K562 (cell line): ENCODE data around the gene VARS1. TPM values are rescaled to one million over a fixed set of nuclear protein-coding genes. Genes with fewer than 3 reads are reported as not detected.
A peak's percentile ranks its signal among the peaks of the same experiment; 100 is the strongest.

Experiments used
- ARNT ChIP-seq, 2 experiments: fragments of 450-650 bp; IDR thresholded peaks; 2 replicates each; pipeline ENCODE4 v1.6.1; 2016; ENCODE audit warnings: mild to moderate bottlenecking in 1 of 2
- CHD2 ChIP-seq: IDR thresholded peaks from 2 replicates; pipeline ENCODE4 v1.6.1; 2011; ENCODE audit warnings: low read depth, low read length
- ELF2 ChIP-seq: fragments of 250-450 bp; sonication (Bioruptor Pico); IDR thresholded peaks from 2 replicates; pipeline ENCODE4 v1.5.0; 2021; ENCODE audit warnings: mild to moderate bottlenecking
- GATAD2A ChIP-seq: fragments of 450-650 bp; IDR thresholded peaks from 2 replicates; pipeline ENCODE4 v1.6.1; 2017
- GTF2A2 ChIP-seq: IDR thresholded peaks from 2 replicates; pipeline ENCODE4 v1.6.1; 2016; ENCODE audit warnings: mild to moderate bottlenecking, missing genetic modification characterization, missing compliant biosample characterization
- HOXB6 ChIP-seq: fragments of 250-450 bp; sonication (Bioruptor Pico); IDR thresholded peaks from 2 replicates; pipeline ENCODE4 v1.5.1; 2022; ENCODE audit warnings: mild to moderate bottlenecking, borderline replicate concordance
- LARP7 ChIP-seq: fragments of 450-650 bp; IDR thresholded peaks from 2 replicates; pipeline ENCODE4 v1.6.1; 2016
- NELFE ChIP-seq: IDR thresholded peaks from 2 replicates; pipeline ENCODE4 v1.6.1; 2011; ENCODE audit warnings: mild to moderate bottlenecking; ENCODE audit not compliant: insufficient read depth, insufficient read length
- PHF21A ChIP-seq: fragments of 450-650 bp; IDR thresholded peaks from 2 replicates; pipeline ENCODE4 v1.6.1; 2017; ENCODE audit warnings: low read depth, borderline replicate concordance
- POLR2A ChIP-seq: fragments of 450-650 bp; conservative IDR thresholded peaks from 2 replicates; pipeline ENCODE4 v1.6.1; 2016
- SIN3B ChIP-seq: fragments of 450-650 bp; IDR thresholded peaks from 2 replicates; pipeline ENCODE4 v1.6.1; 2017; ENCODE audit warnings: low read depth, mild to moderate bottlenecking, moderate library complexity
- SMAD3 ChIP-seq: fragments of 450-650 bp; formaldehyde crosslinking; conservative IDR thresholded peaks from 2 replicates; pipeline ENCODE4 v1.4.0; 2020; ENCODE audit warnings: mild to moderate bottlenecking
- SMARCA5 ChIP-seq: fragments of 450-650 bp; IDR thresholded peaks from 2 replicates; pipeline ENCODE4 v1.6.1; 2016
- THRAP3 ChIP-seq: fragments of 450-650 bp; IDR thresholded peaks from 2 replicates; pipeline ENCODE4 v1.6.1; 2016; ENCODE audit warnings: mild to moderate bottlenecking, inconsistent platforms, borderline replicate concordance
- ZBTB17 ChIP-seq: fragments of 450-650 bp; formaldehyde crosslinking; IDR thresholded peaks from 2 replicates; pipeline ENCODE4 v1.4.0; 2020; ENCODE audit warnings: mild to moderate bottlenecking
- ZBTB7A ChIP-seq: IDR thresholded peaks from 2 replicates; pipeline ENCODE4 v1.6.1; 2011; ENCODE audit warnings: low read depth, mild to moderate bottlenecking, low read length, moderate library complexity, borderline replicate concordance; ENCODE audit not compliant: control insufficient read depth
- ZC3H11A ChIP-seq: IDR thresholded peaks from 2 replicates; pipeline ENCODE4 v1.6.1; 2012; ENCODE audit warnings: low read depth, low read length, improper control_type of control experiment
- ZNF143 ChIP-seq: sonication (generic); formaldehyde crosslinking; IDR thresholded peaks from 2 replicates; pipeline ENCODE4 v1.9.0; 2022; ENCODE audit warnings: mild to moderate bottlenecking, missing genetic modification reagents
- ZNF146 ChIP-seq: IDR thresholded peaks from one replicate; pipeline ENCODE4 v1.6.1; 2018; ENCODE audit warnings: missing compliant biosample characterization; ENCODE audit not compliant: unreplicated experiment
- ZNF175 ChIP-seq: fragments of 200-800 bp; sonication (Bioruptor generic); IDR thresholded peaks from 2 replicates; pipeline ENCODE4 v1.6.1; 2016; ENCODE audit warnings: low read depth, mild to moderate bottlenecking, missing genetic modification characterization, missing compliant biosample characterization
- ZNF224 ChIP-seq: sonication (generic); formaldehyde crosslinking; IDR thresholded peaks from 2 replicates; pipeline ENCODE4 v1.8.0; 2022; ENCODE audit warnings: mild to moderate bottlenecking, missing genetic modification reagents
- ZNF23 ChIP-seq: fragments of 250-450 bp; sonication (Bioruptor Pico); IDR thresholded peaks from 2 replicates; pipeline ENCODE4 v1.4.0; 2020; ENCODE audit warnings: mild to moderate bottlenecking
- ZNF717 ChIP-seq: fragments of 250-450 bp; sonication (Bioruptor Pico); IDR thresholded peaks from 2 replicates; pipeline ENCODE4 v1.5.0; 2021
- polyA plus RNA-seq, 8 experiments: library from polyadenylated mRNA; depleted of rRNA in 4 of 8; stranded (reverse) in 5 of 8; unstranded in 3 of 8; fragments of >200 nt; fragmentation: Nextera tagmentation in 2 of 8; fragmentation: Illumina TruSeq in 1 of 8; extraction: Ambion mirVana in 2 of 8; extraction: Trizol in 1 of 8; gene quantifications; 2 replicates each; pipeline versions ENCODE4 v1.2.1 to v1.2.3, GENCODE V29; 2011 to 2014; ENCODE audit warnings: inconsistent platforms in 1 of 8, missing spikeins in 1 of 8
- total RNA-seq, 7 experiments: library from RNA; depleted of rRNA in 6 of 7; stranded (reverse); fragments of >200 nt in 6 of 7; fragmentation: Illumina TruSeq in 2 of 7; extraction: Trizol in 2 of 7; gene quantifications; 2 replicates each; pipeline versions ENCODE4 v1.2.1 to v1.2.3, GENCODE V29; 2011 to 2021; ENCODE audit warnings: low replicate concordance in 1 of 7
- TF ChIP-seq, protein P1 (sequence below), 2 experiments: IDR thresholded peaks; 2 replicates each; pipeline ENCODE4 v1.6.1; 2012; ENCODE audit warnings: improper control_type of control experiment in 2 of 2, low read depth in 2 of 2, low read length in 2 of 2, borderline replicate concordance in 1 of 2
- TF ChIP-seq, protein P2 (sequence below): sonication (generic); formaldehyde crosslinking; IDR thresholded peaks from 2 replicates; pipeline ENCODE4 v1.9.0; 2022; ENCODE audit warnings: mild to moderate bottlenecking, missing genetic modification reagents
- TF ChIP-seq, protein P3 (sequence below): fragments of 450-650 bp; formaldehyde crosslinking; IDR thresholded peaks from 2 replicates; pipeline ENCODE4 v1.4.0; 2020; ENCODE audit warnings: mild to moderate bottlenecking, mixed read lengths

The VARS1 gene
- total and polyA plus RNA-seq, 9 of the 15 experiments (the other 6 are each of a cell fraction or from before 2014, with no cell fraction given): 2.9 to 488 (median 130) TPM

DNA sequence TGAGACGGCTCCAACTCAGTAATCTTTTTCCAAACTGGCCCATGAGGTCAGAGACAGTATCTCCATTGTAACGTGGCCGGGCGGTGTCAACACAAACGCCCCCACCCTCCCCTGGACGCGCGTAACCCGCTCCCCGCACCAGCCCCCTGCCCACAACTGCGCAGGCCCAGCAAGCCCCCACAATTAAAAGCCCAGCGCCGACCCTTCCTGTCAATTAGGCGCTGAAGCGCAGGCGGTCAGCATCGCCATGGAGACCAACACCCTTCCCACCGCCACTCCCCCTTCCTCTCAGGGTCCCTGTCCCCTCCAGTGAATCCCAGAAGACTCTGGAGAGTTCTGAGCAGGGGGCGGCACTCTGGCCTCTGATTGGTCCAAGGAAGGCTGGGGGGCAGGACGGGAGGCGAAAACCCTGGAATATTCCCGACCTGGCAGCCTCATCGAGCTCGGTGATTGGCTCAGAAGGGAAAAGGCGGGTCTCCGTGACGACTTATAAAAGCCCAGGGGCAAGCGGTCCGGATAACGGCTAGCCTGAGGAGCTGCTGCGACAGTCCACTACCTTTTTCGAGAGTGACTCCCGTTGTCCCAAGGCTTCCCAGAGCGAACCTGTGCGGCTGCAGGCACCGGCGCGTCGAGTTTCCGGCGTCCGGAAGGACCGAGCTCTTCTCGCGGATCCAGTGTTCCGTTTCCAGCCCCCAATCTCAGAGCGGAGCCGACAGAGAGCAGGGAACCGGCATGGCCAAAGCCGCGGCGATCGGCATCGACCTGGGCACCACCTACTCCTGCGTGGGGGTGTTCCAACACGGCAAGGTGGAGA lies 19.7 kb upstream of the VARS1 start, which contains the start of the genes HSPA1A and HSPA1L (continued):
- TF ChIP-seq, protein P1, sequence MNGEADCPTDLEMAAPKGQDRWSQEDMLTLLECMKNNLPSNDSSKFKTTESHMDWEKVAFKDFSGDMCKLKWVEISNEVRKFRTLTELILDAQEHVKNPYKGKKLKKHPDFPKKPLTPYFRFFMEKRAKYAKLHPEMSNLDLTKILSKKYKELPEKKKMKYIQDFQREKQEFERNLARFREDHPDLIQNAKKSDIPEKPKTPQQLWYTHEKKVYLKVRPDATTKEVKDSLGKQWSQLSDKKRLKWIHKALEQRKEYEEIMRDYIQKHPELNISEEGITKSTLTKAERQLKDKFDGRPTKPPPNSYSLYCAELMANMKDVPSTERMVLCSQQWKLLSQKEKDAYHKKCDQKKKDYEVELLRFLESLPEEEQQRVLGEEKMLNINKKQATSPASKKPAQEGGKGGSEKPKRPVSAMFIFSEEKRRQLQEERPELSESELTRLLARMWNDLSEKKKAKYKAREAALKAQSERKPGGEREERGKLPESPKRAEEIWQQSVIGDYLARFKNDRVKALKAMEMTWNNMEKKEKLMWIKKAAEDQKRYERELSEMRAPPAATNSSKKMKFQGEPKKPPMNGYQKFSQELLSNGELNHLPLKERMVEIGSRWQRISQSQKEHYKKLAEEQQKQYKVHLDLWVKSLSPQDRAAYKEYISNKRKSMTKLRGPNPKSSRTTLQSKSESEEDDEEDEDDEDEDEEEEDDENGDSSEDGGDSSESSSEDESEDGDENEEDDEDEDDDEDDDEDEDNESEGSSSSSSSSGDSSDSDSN (IDR thresholded peaks at IDR 0.05; ENCODE audit: borderline replicate concordance in 1 of 2, low read depth in 2 of 2, low read length in 2 of 2): peak; percentile 77 to 92; a peak in 3 of 4 replicates
- peak; percentile 98 for TF ChIP-seq NELFE
- no peak for TF ChIP-seq ELF2 (CRISPR knock-in tag)
- TF ChIP-seq ZC3H11A: 0 out of 2 replicates have a peak, but pooled peaks have one; percentile 90
- peak; percentile 96 for TF ChIP-seq GTF2A2 (tag)
- no peak for TF ChIP-seq ZNF175 (CRISPR knock-in tag)
- TF ChIP-seq GATAD2A: peak; percentile 95
- TF ChIP-seq LARP7: peak; percentile 71; the same call in 1 of the 2 replicates
- TF ChIP-seq ZNF23 (CRISPR knock-in tag): no peak
- TF ChIP-seq HOXB6: no peak
- TF ChIP-seq SMAD3 (CRISPR knock-in tag): peak; percentile 81; the same call in 1 of the 2 replicates
- TF ChIP-seq ZBTB17: peak; percentile 87
- TF ChIP-seq POLR2A: peak; percentile 100
- peak; percentile 84 for TF ChIP-seq ZBTB7A
- TF ChIP-seq, protein P2, sequence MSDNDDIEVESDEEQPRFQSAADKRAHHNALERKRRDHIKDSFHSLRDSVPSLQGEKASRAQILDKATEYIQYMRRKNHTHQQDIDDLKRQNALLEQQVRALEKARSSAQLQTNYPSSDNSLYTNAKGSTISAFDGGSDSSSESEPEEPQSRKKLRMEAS: peak; percentile 66
- peak; percentile 14; the same call in 1 of the 2 replicates for TF ChIP-seq ZNF143 (CRISPR knock-in tag)
- 0 out of 2 replicates have a peak, but pooled peaks have one; percentile 36 for TF ChIP-seq PHF21A
- 0 out of 2 replicates have a peak, but pooled peaks have one; percentile 62 for TF ChIP-seq CHD2
- TF ChIP-seq SIN3B: no peak
- 0 out of 2 replicates have a peak, but pooled peaks have one; percentile 23 for TF ChIP-seq ZNF717 (CRISPR knock-in tag)
- TF ChIP-seq ZNF224: 0 out of 2 replicates have a peak, but pooled peaks have one; percentile 3
- TF ChIP-seq THRAP3: no peak
- 0 out of 2 replicates have a peak, but pooled peaks have one; percentile 16 for TF ChIP-seq SMARCA5
- TF ChIP-seq, protein P3, sequence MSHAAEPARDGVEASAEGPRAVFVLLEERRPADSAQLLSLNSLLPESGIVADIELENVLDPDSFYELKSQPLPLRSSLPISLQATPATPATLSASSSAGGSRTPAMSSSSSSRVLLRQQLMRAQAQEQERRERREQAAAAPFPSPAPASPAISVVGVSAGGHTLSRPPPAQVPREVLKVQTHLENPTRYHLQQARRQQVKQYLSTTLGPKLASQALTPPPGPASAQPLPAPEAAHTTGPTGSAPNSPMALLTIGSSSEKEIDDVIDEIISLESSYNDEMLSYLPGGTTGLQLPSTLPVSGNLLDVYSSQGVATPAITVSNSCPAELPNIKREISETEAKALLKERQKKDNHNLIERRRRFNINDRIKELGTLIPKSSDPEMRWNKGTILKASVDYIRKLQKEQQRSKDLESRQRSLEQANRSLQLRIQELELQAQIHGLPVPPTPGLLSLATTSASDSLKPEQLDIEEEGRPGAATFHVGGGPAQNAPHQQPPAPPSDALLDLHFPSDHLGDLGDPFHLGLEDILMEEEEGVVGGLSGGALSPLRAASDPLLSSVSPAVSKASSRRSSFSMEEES (CRISPR knock-in tag): 0 out of 2 replicates have a peak, but pooled peaks have one; percentile 0
- no peak for TF ChIP-seq ARNT (IDR thresholded peaks at IDR 0.05)
- no peak for TF ChIP-seq ZNF146 (CRISPR knock-in tag)
